ENCODE measurements around the gene CXorf65. TPM values are rescaled to one million over a fixed set of nuclear protein-coding genes. Genes with fewer than 3 reads are reported as not detected.
A peak's percentile ranks its signal among the peaks of the same experiment; 100 is the strongest.

CXorf65 gene
- not detected in 2 replicates for total RNA-seq (2021)
- Bru-seq, nascent RNA = percentile 38 among the genes with signal in this experiment
- not detected for BruChase-seq, experiment 1, labeled RNA remaining after a 2-hour chase
- BruChase-seq, experiment 2, labeled RNA remaining after a 6-hour chase = not detected
- long read RNA-seq = 0 reads

DNA sequence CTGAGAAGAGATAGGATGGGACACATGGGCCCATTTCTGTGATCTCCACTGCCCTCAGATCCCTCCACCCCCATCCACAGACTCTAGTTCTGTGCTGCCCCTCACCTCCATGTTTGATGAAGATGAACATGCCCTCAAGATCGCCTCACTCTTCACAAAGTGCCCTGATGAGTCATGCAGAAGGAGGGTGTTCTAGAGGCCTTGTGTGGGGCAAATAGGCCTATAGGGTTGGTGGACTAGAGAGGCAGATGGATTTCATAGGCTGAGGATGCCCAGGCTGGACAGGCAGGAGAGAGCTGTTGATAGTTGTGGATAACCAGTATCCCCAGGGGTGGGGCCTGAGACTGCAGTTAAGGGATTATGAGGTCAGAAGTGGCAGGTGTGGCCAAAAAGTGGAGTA, at the start of gene CXorf65:
Gene CXorf65 (minus strand): TSS at position 314 of the 400 bp plus-strand sequence. CDS start 184 bp downstream, at position 130.
- Histone ChIP-seq H3K4me3 (ENCODE audit: low read depth, low read length, poor library complexity, severe bottlenecking) (no peak within 1 kb of the TSS), H3K27ac (ENCODE audit: low read depth, low read length, poor library complexity, severe bottlenecking) (no peak within 1 kb of the TSS), H3K9me3 (ENCODE audit: low read depth, low read length, poor library complexity, severe bottlenecking) (no peaks in the 10 kb centered on the region), H3K36me3 (ENCODE audit: insufficient read depth, low read length, poor library complexity, severe bottlenecking) (no peaks in the 10 kb centered on the region), H3K4me1 (ENCODE audit: insufficient read depth, low read length, poor library complexity, severe bottlenecking) (peaks cover 11% of the 10 kb centered on the region), H3K27me3 (replicated peaks; ENCODE audit: insufficient read depth, low read depth, low read length, poor library complexity) (no peaks in the 10 kb centered on the region)
- CTCF ChIA-PET = no interaction called here
- no peak for DNase-seq (ENCODE audit: low spot score)
- TF ChIP-seq, protein P1, sequence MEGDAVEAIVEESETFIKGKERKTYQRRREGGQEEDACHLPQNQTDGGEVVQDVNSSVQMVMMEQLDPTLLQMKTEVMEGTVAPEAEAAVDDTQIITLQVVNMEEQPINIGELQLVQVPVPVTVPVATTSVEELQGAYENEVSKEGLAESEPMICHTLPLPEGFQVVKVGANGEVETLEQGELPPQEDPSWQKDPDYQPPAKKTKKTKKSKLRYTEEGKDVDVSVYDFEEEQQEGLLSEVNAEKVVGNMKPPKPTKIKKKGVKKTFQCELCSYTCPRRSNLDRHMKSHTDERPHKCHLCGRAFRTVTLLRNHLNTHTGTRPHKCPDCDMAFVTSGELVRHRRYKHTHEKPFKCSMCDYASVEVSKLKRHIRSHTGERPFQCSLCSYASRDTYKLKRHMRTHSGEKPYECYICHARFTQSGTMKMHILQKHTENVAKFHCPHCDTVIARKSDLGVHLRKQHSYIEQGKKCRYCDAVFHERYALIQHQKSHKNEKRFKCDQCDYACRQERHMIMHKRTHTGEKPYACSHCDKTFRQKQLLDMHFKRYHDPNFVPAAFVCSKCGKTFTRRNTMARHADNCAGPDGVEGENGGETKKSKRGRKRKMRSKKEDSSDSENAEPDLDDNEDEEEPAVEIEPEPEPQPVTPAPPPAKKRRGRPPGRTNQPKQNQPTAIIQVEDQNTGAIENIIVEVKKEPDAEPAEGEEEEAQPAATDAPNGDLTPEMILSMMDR (conservative IDR thresholded peaks at IDR 0.05; ENCODE audit: low read depth, low read length) = no peak
- TF ChIP-seq EZH2 (IDR thresholded peaks at IDR 0.05; ENCODE audit: borderline replicate concordance, low read depth, low read length, poor library complexity, severe bottlenecking) = no peak
- BruUV-seq (replicated peaks) = no TSS peak
- POLR2A ChIA-PET (ENCODE audit: low non-redundant PET) = no interaction called here
- intact Hi-C loops (cut with micrococcal nuclease; ENCODE audit: unreplicated experiment) = no loop called here

DNA sequence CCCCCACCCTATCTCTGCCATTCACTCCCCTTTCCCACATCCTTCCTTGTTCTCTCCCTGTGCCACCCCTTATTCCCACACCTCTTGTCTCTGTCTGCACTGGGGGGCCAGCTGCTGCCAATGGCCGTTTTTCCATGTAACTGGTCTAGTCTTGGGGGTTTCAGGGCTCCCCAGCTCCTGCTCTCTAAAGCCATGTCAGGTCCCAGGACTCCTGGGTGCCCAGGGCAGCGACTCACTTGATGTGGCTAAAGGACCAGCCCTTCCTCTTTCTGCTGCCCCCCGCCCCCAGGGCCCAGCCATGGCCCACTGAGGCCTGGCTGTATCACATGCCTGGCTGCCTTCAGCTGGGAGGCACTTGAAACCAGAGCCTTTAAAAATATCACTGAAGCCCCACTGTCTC, 48.1 kb upstream of the CXorf65 start:
- Histone ChIP-seq H3K4me3 (ENCODE audit: low read depth, low read length, poor library complexity, severe bottlenecking) (no peak overlapping the region), H3K9me3 (ENCODE audit: low read depth, low read length, poor library complexity, severe bottlenecking) (no peaks in the 10 kb centered on the region), H3K27me3 (replicated peaks; ENCODE audit: insufficient read depth, low read depth, low read length, poor library complexity) (no peaks in the 10 kb centered on the region), H3K36me3 (ENCODE audit: insufficient read depth, low read length, poor library complexity, severe bottlenecking) (no peaks in the 10 kb centered on the region), H3K4me1 (ENCODE audit: insufficient read depth, low read length, poor library complexity, severe bottlenecking) (no peaks in the 10 kb centered on the region), H3K27ac (ENCODE audit: low read depth, low read length, poor library complexity, severe bottlenecking) (no peak overlapping the region)
- intact Hi-C loops (cut with micrococcal nuclease; ENCODE audit: unreplicated experiment) = no loop called here
- ChIA-PET POLR2A (ENCODE audit: low non-redundant PET) (no interaction called here), CTCF (no interaction called here)
- no TSS peak for BruUV-seq (replicated peaks)
- no peak for DNase-seq (ENCODE audit: low spot score)
- TF ChIP-seq, protein P1 (conservative IDR thresholded peaks at IDR 0.05; ENCODE audit: low read depth, low read length) = no peak
- no peak for TF ChIP-seq EZH2 (IDR thresholded peaks at IDR 0.05; ENCODE audit: borderline replicate concordance, low read depth, low read length, poor library complexity, severe bottlenecking)

DNA sequence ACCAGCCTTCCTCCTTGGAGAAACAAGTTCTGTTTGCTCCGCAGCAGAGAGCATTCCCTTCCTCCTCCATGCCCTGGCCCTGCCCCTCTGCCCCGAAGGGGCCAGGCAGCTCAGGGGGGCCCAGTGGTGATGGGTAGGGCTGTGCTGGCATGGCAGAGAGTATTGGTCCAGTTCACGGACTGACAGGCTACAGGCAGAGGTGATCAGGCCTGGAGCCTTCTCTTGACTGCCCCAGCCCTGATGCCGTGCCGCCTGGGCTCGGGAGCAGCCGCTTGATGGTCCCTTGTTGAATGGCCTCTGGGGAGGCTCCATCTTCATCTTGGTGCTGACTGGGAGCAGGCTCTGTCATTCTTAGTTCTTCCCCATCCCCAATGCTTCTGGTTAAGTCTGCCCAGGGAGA, 47.7 kb upstream of the CXorf65 start:
- POLR2A ChIA-PET (ENCODE audit: low non-redundant PET) = no interaction called here
- Histone ChIP-seq H3K9me3 (ENCODE audit: low read depth, low read length, poor library complexity, severe bottlenecking) (no peaks in the 10 kb centered on the region), H3K4me3 (ENCODE audit: low read depth, low read length, poor library complexity, severe bottlenecking) (no peak overlapping the region), H3K36me3 (ENCODE audit: insufficient read depth, low read length, poor library complexity, severe bottlenecking) (no peaks in the 10 kb centered on the region), H3K4me1 (ENCODE audit: insufficient read depth, low read length, poor library complexity, severe bottlenecking) (no peaks in the 10 kb centered on the region), H3K27ac (ENCODE audit: low read depth, low read length, poor library complexity, severe bottlenecking) (no peak overlapping the region), H3K27me3 (replicated peaks; ENCODE audit: insufficient read depth, low read depth, low read length, poor library complexity) (no peaks in the 10 kb centered on the region)
- TF ChIP-seq, protein P1 (conservative IDR thresholded peaks at IDR 0.05; ENCODE audit: low read depth, low read length) = no peak
- TF ChIP-seq EZH2 (IDR thresholded peaks at IDR 0.05; ENCODE audit: borderline replicate concordance, low read depth, low read length, poor library complexity, severe bottlenecking) = no peak
- BruUV-seq (replicated peaks) = no TSS peak
- intact Hi-C loops (cut with micrococcal nuclease; ENCODE audit: unreplicated experiment) = no loop called here
- CTCF ChIA-PET = no interaction called here
- no peak for DNase-seq (ENCODE audit: low spot score)

Measured in A673 (cell line).